ENCODE measurements around the gene GUCA2A. TPM values are rescaled to one million over a fixed set of nuclear protein-coding genes. Genes with fewer than 3 reads are reported as not detected.

Gene GUCA2A
- total RNA-seq, 1 donor from 2014 or later = not detected

GRCh38 chr1:42137766-42138165 is 26.8 kb downstream of the GUCA2A start:
- DNase-seq (ENCODE audit: low spot score in 2 of 2) (no peak), FAIRE-seq (no peak)

GRCh38 chr1:42136466-42136865 is 28.1 kb downstream of the GUCA2A start:
- FAIRE-seq (no peak), DNase-seq (ENCODE audit: low spot score in 2 of 2) (no peak)

GRCh38 chr1:42135426-42135825 is 29.1 kb downstream of the GUCA2A start:
- DNase-seq (ENCODE audit: low spot score in 2 of 2) (no peak), FAIRE-seq (no peak)

- FAIRE-seq (no peak), DNase-seq (ENCODE audit: low spot score in 2 of 2) (no peak)
Measured at GRCh38 chr1:42133809-42134526, 30.6 kb downstream of the GUCA2A start.

- FAIRE-seq (no peak), DNase-seq (ENCODE audit: low spot score in 2 of 2) (no peak)
Measured at GRCh38 chr1:42133390-42133789, 31.2 kb downstream of the GUCA2A start.

GRCh38 chr1:42130061-42130660 is 34.4 kb downstream of the GUCA2A start:
- FAIRE-seq (no peak), DNase-seq (ENCODE audit: low spot score in 2 of 2) (no peak)

- no peak for DNase-seq (ENCODE audit: low spot score in 2 of 2)
Measured at GRCh38 chr1:42128964-42129363, 35.6 kb downstream of the GUCA2A start.

GRCh38 chr1:42128499-42128898 is 36.0 kb downstream of the GUCA2A start:
- DNase-seq (ENCODE audit: low spot score in 2 of 2) (no peak), FAIRE-seq (no peak)

More at GRCh38 chr1:42128964-42129363, 35.6 kb downstream of the GUCA2A start:
- FAIRE-seq = no peak

GRCh38 chr1:42127767-42128166 is 36.8 kb downstream of the GUCA2A start:
- DNase-seq (ENCODE audit: low spot score in 2 of 2) (no peak), FAIRE-seq (no peak)

- FAIRE-seq (no peak), DNase-seq (ENCODE audit: low spot score in 2 of 2) (no peak)
Measured at GRCh38 chr1:42125552-42125951, 39.0 kb downstream of the GUCA2A start.

- DNase-seq (ENCODE audit: low spot score in 2 of 2) = no peak
- FAIRE-seq = no peak
Measured at GRCh38 chr1:42122408-42122807, 42.1 kb downstream of the GUCA2A start.

GRCh38 chr1:42118125-42118524 is 46.4 kb downstream of the GUCA2A start:
- DNase-seq (ENCODE audit: low spot score in 2 of 2) = no peak
- FAIRE-seq = no peak

- DNase-seq (ENCODE audit: low spot score in 2 of 2) = no peak
- no peak for FAIRE-seq
Measured at GRCh38 chr1:42117214-42117613, 47.3 kb downstream of the GUCA2A start.

- no peak for FAIRE-seq
- DNase-seq (ENCODE audit: low spot score in 2 of 2) = no peak
Measured at GRCh38 chr1:42114229-42114628, 50.3 kb downstream of the GUCA2A start.

Other genes with a start within 250 kb of the GUCA2A start
- 12.6 TPM for gene HIVEP3, start 245.8 kb downstream of the GUCA2A start, total RNA-seq
- not detected for gene GUCA2B, start 11.3 kb downstream of the GUCA2A start, total RNA-seq
- gene FOXJ3, start 170.5 kb upstream of the GUCA2A start, total RNA-seq = 90.5 TPM
- 31.4 TPM for gene RIMKLA, start 216.0 kb upstream of the GUCA2A start, total RNA-seq